Panc1 (cell line): ENCODE results near the gene SERGEF. TPM values are rescaled to one million over a fixed set of nuclear protein-coding genes. Genes with fewer than 3 reads are reported as not detected.

Experiments
- ATAC-seq: fragments of 200-7000 bp; cut with Tn5 transposase; 2 replicates; pipeline ENCODE4 v1.9.1; 2020; ENCODE audit warnings: mild to moderate bottlenecking, moderate library complexity
- BruUV-seq: library from RNA; stranded (reverse); fragments of 400-500 nt; replicated peaks from 2 replicates; lab custom pipeline; 2021; lab: Mats Ljungman, UMichigan
- CTCF ChIA-PET: fragments of 300-600 bp; sonication (Branson Sonifier 250); formaldehyde crosslinking; loops from one replicate; lab custom pipeline; 2022; ENCODE audit warnings: antibody characterized with exemption; lab: Charles Lee
- POLR2A ChIA-PET: fragments of 300-600 bp; sonication (Branson Sonifier 250); formaldehyde crosslinking; loops from one replicate; lab custom pipeline; 2022; ENCODE audit warnings: antibody characterized with exemption; lab: Charles Lee
- DNase-seq: peaks from one replicate; pipeline ENCODE4 v3.0.0-alpha.2; 2010; ENCODE audit warnings: low read depth, low spot score
- H3K27ac ChIP-seq: 2 replicates; pipeline ENCODE4 v1.5.1; 2011; ENCODE audit warnings: mild to moderate bottlenecking, low read length, inconsistent platforms
- H3K27me3 ChIP-seq: fragments of 200-500 bp; sonication (Bioruptor generic); 2 replicates; pipeline ENCODE4 v1.6.0; 2014; ENCODE audit warnings: low read length, inconsistent platforms; ENCODE audit not compliant: control insufficient read depth, insufficient read depth
- H3K36me3 ChIP-seq: fragments of 200-500 bp; sonication (Bioruptor generic); 2 replicates; pipeline ENCODE4 v1.5.1; 2014; ENCODE audit warnings: inconsistent platforms, mild to moderate bottlenecking, low read length, moderate library complexity; ENCODE audit not compliant: control insufficient read depth, insufficient read depth
- H3K4me1 ChIP-seq: 2 replicates; pipeline ENCODE4 v1.5.1; 2011; ENCODE audit warnings: inconsistent platforms, mild to moderate bottlenecking, low read length, moderate library complexity; ENCODE audit not compliant: control insufficient read depth, insufficient read depth
- H3K4me3 ChIP-seq, 2 experiments: 2 replicates each; pipeline ENCODE4 v1.5.1; 2011 to 2012; ENCODE audit warnings: low read depth in 2 of 2, low read length in 2 of 2, mild to moderate bottlenecking in 2 of 2, inconsistent platforms in 1 of 2, moderate library complexity in 1 of 2
- H3K9me3 ChIP-seq: fragments of 200-500 bp; sonication (Bioruptor generic); 2 replicates; pipeline ENCODE4 v1.5.1; 2014; ENCODE audit warnings: low read depth, mild to moderate bottlenecking, inconsistent platforms, low read length, moderate library complexity; ENCODE audit not compliant: control insufficient read depth, insufficient read depth
- POLR2AphosphoS5 ChIP-seq: IDR thresholded peaks from 2 replicates; pipeline ENCODE4 v1.6.1; 2012; ENCODE audit warnings: mild to moderate bottlenecking, low read depth, low read length, moderate library complexity
- SIN3A ChIP-seq: IDR thresholded peaks from 2 replicates; pipeline ENCODE4 v1.6.1; 2012; ENCODE audit warnings: low read depth, mild to moderate bottlenecking, low read length, moderate library complexity, borderline replicate concordance; ENCODE audit not compliant: insufficient read depth
- TCF7L2 ChIP-seq: IDR thresholded peaks from 2 replicates; pipeline ENCODE4 v1.6.1; 2011; ENCODE audit warnings: mild to moderate bottlenecking, low read depth, low read length, inconsistent platforms
- in situ Hi-C: cut with HindIII; loops from 2 replicates; pipeline ENCODE4 v1.10.0; 2016; ENCODE audit warnings: low sequenced_read_pairs, low pct_unique_long_range_greater_than_20kb
- intact Hi-C: fragments of 100-400 bp; cut with micrococcal nuclease; formaldehyde crosslinking; loops from one replicate; pipeline ENCODE4 v1.10.0; 2022; ENCODE audit not compliant: unreplicated experiment
- total RNA-seq: library from RNA; stranded (reverse); gene quantifications from one replicate; pipeline ENCODE4 v1.2.1, GENCODE V29; 2021; ENCODE audit not compliant: unreplicated experiment
- TF ChIP-seq, protein P1 (sequence below): fragments of 450-650 bp; IDR thresholded peaks from 2 replicates; pipeline ENCODE4 v1.5.1; 2017; ENCODE audit warnings: mild to moderate bottlenecking
- TF ChIP-seq, protein P2 (sequence below), 2 experiments: IDR thresholded peaks; 2 replicates each; pipeline ENCODE4 v1.6.1; 2011 to 2012; ENCODE audit warnings: low read depth in 2 of 2, control low read depth in 1 of 2, low read length in 1 of 2, mild to moderate bottlenecking in 1 of 2, moderate library complexity in 1 of 2; ENCODE audit not compliant: insufficient read depth in 1 of 2

SERGEF gene
- total RNA-seq, 1 experiment from 2014 or later = 35.5 TPM

DNA sequence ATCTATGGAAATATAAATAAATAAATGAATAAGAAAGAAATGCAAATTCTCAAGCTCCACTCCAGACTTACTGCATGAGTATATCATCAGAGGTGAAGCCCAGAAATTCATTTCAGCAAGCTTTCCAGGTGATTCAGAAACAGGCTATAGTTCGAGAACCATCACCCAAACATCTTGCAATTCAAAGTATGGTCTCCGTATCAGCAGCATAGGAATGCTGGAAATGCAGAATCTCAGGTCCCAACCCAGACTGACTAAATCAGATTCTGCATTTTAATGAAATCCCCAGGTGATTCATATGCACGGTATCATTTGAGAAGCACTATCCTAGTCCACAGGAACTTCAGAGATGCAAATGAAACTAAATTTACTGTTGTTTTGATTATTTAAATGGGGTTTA is 95.3 kb downstream of the SERGEF start:
- Histone ChIP-seq H3K4me1 (no peaks in the 10 kb centered on the region), H3K36me3 (no peaks in the 10 kb centered on the region), H3K9me3 (no peaks in the 10 kb centered on the region), H3K4me3 (no peak overlapping the region), H3K27me3 (no peaks in the 10 kb centered on the region), H3K27ac (no peak overlapping the region)
- in situ Hi-C loops (no loop called here), intact Hi-C loops (no loop called here)
- TF ChIP-seq SIN3A (no peak), TCF7L2 (no peak), POLR2AphosphoS5 (no peak)
- TF ChIP-seq, protein P1, sequence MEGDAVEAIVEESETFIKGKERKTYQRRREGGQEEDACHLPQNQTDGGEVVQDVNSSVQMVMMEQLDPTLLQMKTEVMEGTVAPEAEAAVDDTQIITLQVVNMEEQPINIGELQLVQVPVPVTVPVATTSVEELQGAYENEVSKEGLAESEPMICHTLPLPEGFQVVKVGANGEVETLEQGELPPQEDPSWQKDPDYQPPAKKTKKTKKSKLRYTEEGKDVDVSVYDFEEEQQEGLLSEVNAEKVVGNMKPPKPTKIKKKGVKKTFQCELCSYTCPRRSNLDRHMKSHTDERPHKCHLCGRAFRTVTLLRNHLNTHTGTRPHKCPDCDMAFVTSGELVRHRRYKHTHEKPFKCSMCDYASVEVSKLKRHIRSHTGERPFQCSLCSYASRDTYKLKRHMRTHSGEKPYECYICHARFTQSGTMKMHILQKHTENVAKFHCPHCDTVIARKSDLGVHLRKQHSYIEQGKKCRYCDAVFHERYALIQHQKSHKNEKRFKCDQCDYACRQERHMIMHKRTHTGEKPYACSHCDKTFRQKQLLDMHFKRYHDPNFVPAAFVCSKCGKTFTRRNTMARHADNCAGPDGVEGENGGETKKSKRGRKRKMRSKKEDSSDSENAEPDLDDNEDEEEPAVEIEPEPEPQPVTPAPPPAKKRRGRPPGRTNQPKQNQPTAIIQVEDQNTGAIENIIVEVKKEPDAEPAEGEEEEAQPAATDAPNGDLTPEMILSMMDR = no peak
- TF ChIP-seq, protein P2, sequence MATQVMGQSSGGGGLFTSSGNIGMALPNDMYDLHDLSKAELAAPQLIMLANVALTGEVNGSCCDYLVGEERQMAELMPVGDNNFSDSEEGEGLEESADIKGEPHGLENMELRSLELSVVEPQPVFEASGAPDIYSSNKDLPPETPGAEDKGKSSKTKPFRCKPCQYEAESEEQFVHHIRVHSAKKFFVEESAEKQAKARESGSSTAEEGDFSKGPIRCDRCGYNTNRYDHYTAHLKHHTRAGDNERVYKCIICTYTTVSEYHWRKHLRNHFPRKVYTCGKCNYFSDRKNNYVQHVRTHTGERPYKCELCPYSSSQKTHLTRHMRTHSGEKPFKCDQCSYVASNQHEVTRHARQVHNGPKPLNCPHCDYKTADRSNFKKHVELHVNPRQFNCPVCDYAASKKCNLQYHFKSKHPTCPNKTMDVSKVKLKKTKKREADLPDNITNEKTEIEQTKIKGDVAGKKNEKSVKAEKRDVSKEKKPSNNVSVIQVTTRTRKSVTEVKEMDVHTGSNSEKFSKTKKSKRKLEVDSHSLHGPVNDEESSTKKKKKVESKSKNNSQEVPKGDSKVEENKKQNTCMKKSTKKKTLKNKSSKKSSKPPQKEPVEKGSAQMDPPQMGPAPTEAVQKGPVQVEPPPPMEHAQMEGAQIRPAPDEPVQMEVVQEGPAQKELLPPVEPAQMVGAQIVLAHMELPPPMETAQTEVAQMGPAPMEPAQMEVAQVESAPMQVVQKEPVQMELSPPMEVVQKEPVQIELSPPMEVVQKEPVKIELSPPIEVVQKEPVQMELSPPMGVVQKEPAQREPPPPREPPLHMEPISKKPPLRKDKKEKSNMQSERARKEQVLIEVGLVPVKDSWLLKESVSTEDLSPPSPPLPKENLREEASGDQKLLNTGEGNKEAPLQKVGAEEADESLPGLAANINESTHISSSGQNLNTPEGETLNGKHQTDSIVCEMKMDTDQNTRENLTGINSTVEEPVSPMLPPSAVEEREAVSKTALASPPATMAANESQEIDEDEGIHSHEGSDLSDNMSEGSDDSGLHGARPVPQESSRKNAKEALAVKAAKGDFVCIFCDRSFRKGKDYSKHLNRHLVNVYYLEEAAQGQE (IDR thresholded peaks at IDR 0.05; ENCODE audit: insufficient read depth in 1 of 2, low read depth in 2 of 2, low read length in 1 of 2) = no peak
- BruUV-seq = no TSS peak
- ChIA-PET POLR2A (no interaction called here), CTCF (no interaction called here)
- DNase-seq (no peak), ATAC-seq (no peak)

DNA sequence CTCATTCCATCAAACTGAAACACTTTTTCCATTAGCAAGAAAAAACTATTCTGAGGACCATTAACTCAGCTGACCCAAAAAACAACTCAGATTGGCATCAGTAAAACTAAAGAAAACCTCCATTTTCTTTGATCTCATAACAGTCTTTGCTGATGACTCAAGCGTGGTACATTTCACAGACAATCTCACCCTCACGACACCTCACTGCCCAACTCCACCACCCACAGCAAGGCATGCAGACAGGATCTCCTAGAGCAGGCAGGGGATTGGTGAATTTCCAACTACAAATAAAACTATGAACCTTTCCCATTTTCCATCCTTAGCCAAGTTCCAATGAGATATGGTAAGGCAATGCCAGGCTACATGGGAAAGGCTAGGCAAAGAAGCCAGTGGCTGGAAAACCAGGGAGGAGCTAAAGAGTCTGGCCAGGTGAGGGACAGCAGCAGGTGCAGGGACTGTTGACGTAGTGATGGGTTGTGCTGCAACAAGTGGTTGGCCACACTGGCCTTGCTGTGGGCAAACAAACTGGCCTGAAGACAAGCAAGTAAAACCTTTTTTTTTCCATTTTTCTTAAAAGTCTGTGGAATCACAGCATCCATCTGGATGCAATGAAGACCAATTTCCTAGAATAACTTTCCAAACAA is 97.2 kb downstream of the SERGEF start:
- intact Hi-C loops (no loop called here), in situ Hi-C loops (no loop called here)
- no peak overlapping the region for H3K27ac ChIP-seq
- ChIA-PET POLR2A (no interaction called here), CTCF (no interaction called here)
- no peak for DNase-seq
- TF ChIP-seq POLR2AphosphoS5 (no peak), SIN3A (no peak), TCF7L2 (no peak)
- TF ChIP-seq, protein P2 (IDR thresholded peaks at IDR 0.05; ENCODE audit: insufficient read depth in 1 of 2, low read depth in 2 of 2, low read length in 1 of 2) = no peak
- TF ChIP-seq, protein P1 = no peak
- no peaks in the 10 kb centered on the region for H3K4me1 ChIP-seq
- no peak for ATAC-seq
- no peaks in the 10 kb centered on the region for H3K27me3 ChIP-seq
- BruUV-seq = no TSS peak
- H3K9me3 ChIP-seq = no peaks in the 10 kb centered on the region
- no peaks in the 10 kb centered on the region for H3K36me3 ChIP-seq
- H3K4me3 ChIP-seq = no peak overlapping the region
